ENCODE measurements around the gene SLC6A18.

- TF ChIP-seq, protein P1, sequence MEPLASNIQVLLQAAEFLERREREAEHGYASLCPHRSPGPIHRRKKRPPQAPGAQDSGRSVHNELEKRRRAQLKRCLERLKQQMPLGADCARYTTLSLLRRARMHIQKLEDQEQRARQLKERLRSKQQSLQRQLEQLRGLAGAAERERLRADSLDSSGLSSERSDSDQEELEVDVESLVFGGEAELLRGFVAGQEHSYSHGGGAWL (CRISPR knock-in tag; IDR thresholded peaks at IDR 0.05), result no peak
- TF ChIP-seq ZNF256 (CRISPR knock-in tag; conservative IDR thresholded peaks at IDR 0.05) (no peak), ADNP (CRISPR knock-in tag; IDR thresholded peaks at IDR 0.05) (no peak), PCBP1 (IDR thresholded peaks at IDR 0.05; ENCODE audit: borderline replicate concordance, low read depth, low read length) (no peak), POLR2A (IDR thresholded peaks at IDR 0.05; ENCODE audit: insufficient read depth in 1 of 2, low read depth in 2 of 2, low read length in 2 of 2) (no peak), ZNF33A (CRISPR knock-in tag; IDR thresholded peaks at IDR 0.05; ENCODE audit: borderline replicate concordance) (no peak), E2F5 (CRISPR knock-in tag; conservative IDR thresholded peaks at IDR 0.05) (no peak), SMARCC2 (IDR thresholded peaks at IDR 0.05) (no peak), SMAD3 (CRISPR knock-in tag; IDR thresholded peaks at IDR 0.05) (no peak)
- TF ChIP-seq, protein P2, sequence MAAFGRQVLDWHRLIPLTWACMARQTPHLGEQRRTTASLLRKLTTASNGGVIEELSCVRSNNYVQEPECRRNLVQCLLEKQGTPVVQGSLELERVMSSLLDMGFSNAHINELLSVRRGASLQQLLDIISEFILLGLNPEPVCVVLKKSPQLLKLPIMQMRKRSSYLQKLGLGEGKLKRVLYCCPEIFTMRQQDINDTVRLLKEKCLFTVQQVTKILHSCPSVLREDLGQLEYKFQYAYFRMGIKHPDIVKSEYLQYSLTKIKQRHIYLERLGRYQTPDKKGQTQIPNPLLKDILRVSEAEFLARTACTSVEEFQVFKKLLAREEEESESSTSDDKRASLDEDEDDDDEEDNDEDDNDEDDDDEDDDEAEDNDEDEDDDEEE (CRISPR knock-in tag; IDR thresholded peaks at IDR 0.05), result no peak
- TF ChIP-seq, protein P3, sequence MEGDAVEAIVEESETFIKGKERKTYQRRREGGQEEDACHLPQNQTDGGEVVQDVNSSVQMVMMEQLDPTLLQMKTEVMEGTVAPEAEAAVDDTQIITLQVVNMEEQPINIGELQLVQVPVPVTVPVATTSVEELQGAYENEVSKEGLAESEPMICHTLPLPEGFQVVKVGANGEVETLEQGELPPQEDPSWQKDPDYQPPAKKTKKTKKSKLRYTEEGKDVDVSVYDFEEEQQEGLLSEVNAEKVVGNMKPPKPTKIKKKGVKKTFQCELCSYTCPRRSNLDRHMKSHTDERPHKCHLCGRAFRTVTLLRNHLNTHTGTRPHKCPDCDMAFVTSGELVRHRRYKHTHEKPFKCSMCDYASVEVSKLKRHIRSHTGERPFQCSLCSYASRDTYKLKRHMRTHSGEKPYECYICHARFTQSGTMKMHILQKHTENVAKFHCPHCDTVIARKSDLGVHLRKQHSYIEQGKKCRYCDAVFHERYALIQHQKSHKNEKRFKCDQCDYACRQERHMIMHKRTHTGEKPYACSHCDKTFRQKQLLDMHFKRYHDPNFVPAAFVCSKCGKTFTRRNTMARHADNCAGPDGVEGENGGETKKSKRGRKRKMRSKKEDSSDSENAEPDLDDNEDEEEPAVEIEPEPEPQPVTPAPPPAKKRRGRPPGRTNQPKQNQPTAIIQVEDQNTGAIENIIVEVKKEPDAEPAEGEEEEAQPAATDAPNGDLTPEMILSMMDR (CRISPR knock-in tag; IDR thresholded peaks at IDR 0.05), result no peak
These were observed 5.9 kb upstream of the SLC6A18 start for GRCh38 chr5:1219098-1219767.

All from HepG2 (cell line).